Frontal cortex (tissue), 4 donors: ENCODE data around the gene EIF4E1B. TPM values are rescaled to one million over a fixed set of nuclear protein-coding genes. Genes with fewer than 3 reads are reported as not detected.

Source experiments
- DNase-seq, 2 donors: peaks; one replicate each; pipeline ENCODE4 v3.0.0; 2012; ENCODE audit warnings: low spot score in 2 of 2
- FAIRE-seq: peaks from 2 replicates; lab custom pipeline; 2012; peaks lifted over from hg19 to GRCh38; lab: Jason Lieb, UNC
- total RNA-seq: library from RNA; depleted of rRNA; stranded (reverse); fragments of >200 nt; gene quantifications from one replicate; pipeline ENCODE4 v1.2.3, GENCODE V29; 2014
- donor health status: control.
- donor health status: control.
- donor health status: control.

EIF4E1B gene
- total RNA-seq, 1 donor from 2014 or later = under 0.01 TPM

GRCh38 chr5:176659512-176659839 lies 29.0 kb downstream of the EIF4E1B start:
- no peak for FAIRE-seq
- no peak for DNase-seq

- DNase-seq (no peak), FAIRE-seq (no peak)
Observed at GRCh38 chr5:176659860-176660461, 29.5 kb downstream of the EIF4E1B start.

GRCh38 chr5:176660530-176660859 lies 30.0 kb downstream of the EIF4E1B start:
- DNase-seq (no peak), FAIRE-seq (no peak)

- FAIRE-seq (no peak), DNase-seq (peak; percentile 73 to 92)
Observed at GRCh38 chr5:176660860-176661641, 30.6 kb downstream of the EIF4E1B start.

GRCh38 chr5:176661676-176662075 lies 31.2 kb downstream of the EIF4E1B start:
- FAIRE-seq = no peak

GRCh38 chr5:176662371-176663333 lies 32.2 kb downstream of the EIF4E1B start:
- FAIRE-seq (no peak), DNase-seq (no peak)

More at GRCh38 chr5:176661676-176662075, 31.2 kb downstream of the EIF4E1B start:
- DNase-seq = no peak

GRCh38 chr5:176663566-176663965 lies 33.1 kb downstream of the EIF4E1B start:
- DNase-seq = no peak
- FAIRE-seq = no peak

- FAIRE-seq (no peak), DNase-seq (no peak)
Observed at GRCh38 chr5:176664479-176664878, 34.0 kb downstream of the EIF4E1B start.

GRCh38 chr5:176664886-176665285 lies 34.4 kb downstream of the EIF4E1B start:
- DNase-seq = no peak
- no peak for FAIRE-seq

GRCh38 chr5:176665517-176665916 lies 35.0 kb downstream of the EIF4E1B start:
- FAIRE-seq (no peak), DNase-seq (no peak)

- no peak for DNase-seq
- FAIRE-seq = no peak
Observed at GRCh38 chr5:176667637-176668036, 37.2 kb downstream of the EIF4E1B start.

GRCh38 chr5:176670449-176670848 lies 40.0 kb downstream of the EIF4E1B start:
- FAIRE-seq (no peak), DNase-seq (no peak)

GRCh38 chr5:176671399-176671798 lies 40.9 kb downstream of the EIF4E1B start:
- FAIRE-seq = no peak

GRCh38 chr5:176671890-176672747 lies 41.6 kb downstream of the EIF4E1B start:
- DNase-seq = no peak
- FAIRE-seq = no peak

More at GRCh38 chr5:176671399-176671798, 40.9 kb downstream of the EIF4E1B start:
- DNase-seq = no peak

- no peak for DNase-seq
- FAIRE-seq = no peak
Observed at GRCh38 chr5:176673651-176674583, 43.4 kb downstream of the EIF4E1B start.

- DNase-seq (no peak), FAIRE-seq (no peak)
Observed at GRCh38 chr5:176674799-176675198, 44.3 kb downstream of the EIF4E1B start.

- FAIRE-seq = no peak
Observed at GRCh38 chr5:176675676-176676360, 45.3 kb downstream of the EIF4E1B start.

GRCh38 chr5:176676361-176676824 lies 45.9 kb downstream of the EIF4E1B start:
- FAIRE-seq = no peak
- no peak for DNase-seq

More at GRCh38 chr5:176675676-176676360, 45.3 kb downstream of the EIF4E1B start:
- no peak for DNase-seq
